Ureter (tissue), 1 donor: Measurements from ENCODE around the gene NCEH1. TPM values are rescaled to one million over a fixed set of nuclear protein-coding genes. Genes with fewer than 3 reads are reported as not detected.

Source experiments
- DNase-seq: peaks from one replicate; pipeline ENCODE4 v3.0.0-alpha.2; 2020; ENCODE audit warnings: low spot score
- total RNA-seq: library from RNA; stranded (reverse); gene quantifications from one replicate; pipeline ENCODE4 v1.2.4, GENCODE V29; 2023
- donor health status: DM: yes; HTN: yes; CAD: no.

NCEH1 gene
- total RNA-seq, 1 donor from 2014 or later, result 20.7 TPM

DNA sequence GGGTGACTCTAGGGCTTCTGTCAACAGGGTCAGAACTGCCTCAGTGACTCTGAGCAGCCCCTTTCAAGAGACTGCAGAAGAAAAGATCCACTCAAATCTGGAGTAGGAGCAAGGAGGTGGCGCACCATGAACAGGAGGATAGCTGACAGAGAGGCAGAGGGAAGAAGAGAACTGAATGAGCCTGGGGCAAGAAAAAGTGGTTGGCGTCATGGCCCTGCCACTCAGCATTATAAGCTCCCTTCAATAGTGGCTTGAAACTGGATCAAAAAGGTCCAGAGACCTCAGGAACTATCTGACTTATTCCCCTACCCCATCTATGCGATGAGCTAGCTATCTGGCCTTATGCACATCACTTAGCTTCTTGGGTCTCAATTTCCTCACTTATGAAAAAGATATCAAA, 66.6 kb downstream of the NCEH1 start:
- DNase-seq, result no peak

- no peak for DNase-seq
Observed at GRCh38 chr3:172643506-172644179, 67.2 kb downstream of the NCEH1 start.

DNA sequence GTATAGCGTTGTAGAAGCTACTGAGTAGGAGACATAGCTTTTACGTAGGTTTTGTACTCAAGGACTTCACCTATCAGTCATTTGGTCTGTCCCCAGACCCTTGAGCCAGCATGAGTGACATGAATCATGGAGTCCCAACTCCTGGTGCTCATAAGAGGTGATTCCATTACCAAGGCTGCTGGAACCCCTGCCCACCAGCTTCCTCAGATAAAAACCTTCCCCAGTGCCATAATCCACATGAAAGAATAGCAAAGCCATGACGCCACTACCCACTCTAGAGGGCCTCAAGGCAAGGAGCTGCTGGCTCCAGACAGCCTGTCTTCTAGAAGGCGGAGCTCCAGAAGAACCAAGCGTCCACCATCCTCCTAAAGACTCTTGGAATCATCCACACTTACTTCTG, 69.6 kb downstream of the NCEH1 start:
- DNase-seq, result no peak

GRCh38 chr3:172640751-172641150, 70.1 kb downstream of the NCEH1 start:
- DNase-seq, result no peak

GRCh38 chr3:172635588-172635987, 75.3 kb downstream of the NCEH1 start:
- DNase-seq, result no peak

DNA sequence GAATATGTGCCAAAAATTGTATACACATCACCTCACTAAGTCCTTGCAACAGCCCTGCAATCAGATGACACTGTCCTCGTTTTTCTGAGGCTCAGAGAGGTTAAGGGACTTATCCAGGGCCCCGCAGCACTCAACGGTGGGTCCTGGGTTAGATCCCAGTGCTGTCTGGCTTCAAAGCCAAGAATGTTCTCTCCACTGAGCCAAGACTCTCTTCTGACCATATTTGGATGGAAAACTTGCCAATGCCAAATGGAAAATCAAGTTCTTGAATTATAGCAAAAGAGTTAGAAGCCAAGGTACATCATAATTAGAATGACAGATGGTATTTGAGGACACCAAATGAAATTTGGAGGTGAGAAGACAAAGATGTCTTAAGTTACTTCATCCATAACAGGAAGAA, 75.9 kb downstream of the NCEH1 start:
- no peak for DNase-seq

DNA sequence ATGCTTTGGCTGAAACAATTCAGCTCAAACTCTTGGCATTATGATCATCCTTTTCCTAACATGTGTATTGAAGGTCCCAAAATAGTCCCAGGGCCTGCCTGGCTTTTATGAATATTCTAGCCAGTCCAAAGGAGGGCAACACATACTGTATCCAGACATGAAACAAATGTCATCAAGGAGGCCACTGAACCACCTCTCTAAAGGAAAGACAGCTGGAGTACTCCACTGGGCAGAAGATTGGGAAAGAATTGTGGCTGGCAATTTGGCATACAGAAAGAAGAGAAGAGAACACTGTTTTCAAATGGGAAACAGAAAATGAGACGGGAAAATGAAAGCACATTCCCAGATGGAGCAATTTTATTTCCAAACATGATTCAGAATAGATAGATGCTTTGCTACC, 80.6 kb downstream of the NCEH1 start:
- no peak for DNase-seq

DNA sequence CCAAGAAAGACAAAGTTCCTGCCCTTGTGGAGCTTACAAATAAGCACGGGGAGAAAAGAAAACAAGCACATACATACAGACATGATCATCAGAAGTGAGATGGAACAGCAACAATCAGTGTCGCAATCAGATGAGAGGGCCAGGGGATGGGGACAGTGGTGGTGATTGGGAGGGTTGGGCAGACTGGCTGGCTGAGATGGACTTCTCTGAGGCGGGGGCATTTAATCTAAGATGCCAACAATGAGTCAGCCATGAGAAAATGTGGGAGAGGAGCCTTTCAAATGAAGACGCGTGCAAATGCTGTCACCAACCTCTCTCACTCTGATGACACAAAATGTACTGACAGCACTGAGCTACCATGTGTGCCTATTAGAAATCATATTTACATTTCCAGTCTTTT, 81.4 kb downstream of the NCEH1 start:
- no peak for DNase-seq

- DNase-seq, result no peak
Observed at GRCh38 chr3:172627057-172627809, 83.6 kb downstream of the NCEH1 start.

DNA sequence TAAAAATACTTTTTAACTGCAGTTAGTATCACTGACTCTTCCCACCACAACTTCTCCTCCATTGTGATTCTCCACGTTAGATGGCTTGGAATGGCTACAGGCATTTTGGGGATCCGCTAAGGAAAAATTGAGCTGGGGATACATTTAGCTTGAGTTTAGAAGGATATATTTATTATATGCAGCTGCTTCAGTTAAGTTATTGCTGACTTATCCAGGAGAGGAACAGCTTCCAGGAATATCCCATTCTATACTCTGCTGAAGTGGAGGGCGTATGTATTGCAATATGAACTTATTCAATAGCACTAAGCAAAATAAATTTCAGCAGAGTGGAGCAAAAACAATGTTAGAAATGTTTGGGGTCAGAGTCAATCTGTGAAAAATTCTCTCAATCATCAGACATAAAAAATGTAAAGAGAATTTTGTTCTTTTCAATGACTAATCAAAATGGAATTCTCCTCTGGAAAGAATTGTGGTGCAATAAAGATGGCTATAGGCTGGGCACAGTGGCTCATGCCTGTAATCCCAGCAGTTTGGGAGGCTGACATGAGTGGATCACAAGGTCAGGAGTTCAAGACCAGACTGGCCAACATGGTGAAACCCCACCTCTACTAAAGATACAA, 84.7 kb downstream of the NCEH1 start:
- no peak for DNase-seq

GRCh38 chr3:172625404-172625803, 85.5 kb downstream of the NCEH1 start:
- DNase-seq, result no peak

DNA sequence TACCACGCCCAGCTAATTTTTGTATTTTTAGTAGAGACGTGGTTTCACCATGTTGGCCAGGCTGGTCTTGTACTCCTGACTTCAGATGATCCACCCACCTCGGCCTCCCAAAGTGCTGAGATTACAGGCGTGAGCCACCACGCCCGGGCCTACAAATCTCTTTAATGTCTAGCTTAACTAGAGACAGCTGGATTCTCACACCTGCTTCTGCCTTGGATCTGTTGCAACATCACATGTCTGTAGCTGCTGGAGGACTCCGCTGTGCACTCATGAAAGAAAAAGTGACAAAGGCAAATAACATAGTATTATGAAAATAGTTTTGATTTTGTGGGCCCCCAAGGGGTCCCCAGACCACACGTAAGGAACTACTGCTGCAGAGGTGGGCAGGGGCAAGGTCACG, 85.9 kb downstream of the NCEH1 start:
- DNase-seq, result no peak

GRCh38 chr3:172622916-172623700, 87.8 kb downstream of the NCEH1 start:
- DNase-seq, result no peak

- DNase-seq, result no peak
Observed at GRCh38 chr3:172622156-172622555, 88.7 kb downstream of the NCEH1 start.

DNA sequence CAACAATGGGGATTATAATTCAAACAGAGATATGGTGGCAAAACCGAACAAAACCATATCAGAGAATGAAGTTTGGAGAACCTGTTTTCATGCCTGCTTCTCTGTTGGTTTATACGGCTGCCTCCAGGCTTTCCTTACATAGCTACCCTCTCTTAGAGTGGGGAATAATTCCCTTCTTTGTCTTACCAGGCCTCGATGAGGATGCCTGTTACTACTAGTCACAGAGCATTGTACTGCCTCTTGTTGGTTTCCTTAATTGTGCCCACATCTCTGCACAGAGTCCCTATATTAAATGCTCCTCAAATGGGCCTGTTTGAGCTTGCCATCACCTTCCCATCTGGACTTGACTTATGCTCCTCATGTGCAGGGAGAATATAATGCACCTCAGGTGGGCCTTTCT, 92.9 kb downstream of the NCEH1 start:
- no peak for DNase-seq

DNA sequence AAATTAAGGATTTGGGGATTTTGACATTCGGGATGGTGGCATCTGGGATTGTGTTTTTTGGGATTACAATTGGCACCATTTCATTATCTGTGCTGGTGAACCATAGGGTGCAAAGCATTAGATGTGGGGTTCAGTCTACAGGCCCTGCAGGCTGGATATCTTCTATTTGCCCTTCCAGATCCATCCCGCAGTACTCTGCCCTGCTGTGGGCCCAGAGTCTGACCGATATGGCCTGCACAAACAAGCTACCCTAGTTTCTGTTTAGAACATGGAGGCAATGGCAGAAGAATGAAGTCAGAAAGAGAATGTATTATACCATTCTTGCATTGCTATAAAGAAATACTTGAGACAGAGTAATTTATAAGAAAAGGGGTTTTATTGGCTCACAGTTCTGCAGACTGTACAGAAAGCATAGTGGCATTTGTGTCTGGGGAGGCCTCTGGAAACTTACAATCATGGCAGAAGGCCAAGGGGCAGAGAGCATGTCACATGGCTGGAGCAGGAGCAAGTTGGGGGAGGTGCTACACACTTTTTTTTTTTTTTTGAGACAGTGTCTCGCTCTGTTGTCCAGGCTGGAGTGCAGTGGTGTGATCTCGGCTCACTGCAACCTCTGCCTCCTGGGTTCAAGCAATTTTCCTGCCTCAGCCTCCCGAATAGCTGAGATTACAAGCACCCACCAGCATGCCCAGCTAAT, 93.7 kb downstream of the NCEH1 start:
- no peak for DNase-seq

DNA sequence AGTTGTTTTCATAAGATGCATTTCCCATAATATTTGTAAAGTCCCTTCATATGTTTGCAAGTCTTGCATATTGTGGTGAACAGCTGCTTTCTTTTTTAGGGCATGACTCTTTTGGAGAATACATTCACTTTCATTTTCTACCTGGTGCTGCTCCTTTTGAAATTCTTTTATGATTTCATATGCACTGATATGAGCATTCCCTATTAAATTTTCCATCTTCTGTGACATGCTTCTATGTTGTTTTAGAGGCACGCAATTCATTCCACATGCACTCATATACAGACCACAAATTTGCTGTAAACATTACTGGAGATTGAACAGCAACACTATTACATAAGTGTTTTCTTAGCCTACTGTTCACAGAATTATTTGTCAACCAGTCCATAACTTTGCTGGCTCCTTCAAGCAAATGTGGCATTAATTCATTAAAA, 94.8 kb downstream of the NCEH1 start:
- no peak for DNase-seq

- no peak for DNase-seq
Observed at GRCh38 chr3:172615296-172615695, 95.6 kb downstream of the NCEH1 start.

DNA sequence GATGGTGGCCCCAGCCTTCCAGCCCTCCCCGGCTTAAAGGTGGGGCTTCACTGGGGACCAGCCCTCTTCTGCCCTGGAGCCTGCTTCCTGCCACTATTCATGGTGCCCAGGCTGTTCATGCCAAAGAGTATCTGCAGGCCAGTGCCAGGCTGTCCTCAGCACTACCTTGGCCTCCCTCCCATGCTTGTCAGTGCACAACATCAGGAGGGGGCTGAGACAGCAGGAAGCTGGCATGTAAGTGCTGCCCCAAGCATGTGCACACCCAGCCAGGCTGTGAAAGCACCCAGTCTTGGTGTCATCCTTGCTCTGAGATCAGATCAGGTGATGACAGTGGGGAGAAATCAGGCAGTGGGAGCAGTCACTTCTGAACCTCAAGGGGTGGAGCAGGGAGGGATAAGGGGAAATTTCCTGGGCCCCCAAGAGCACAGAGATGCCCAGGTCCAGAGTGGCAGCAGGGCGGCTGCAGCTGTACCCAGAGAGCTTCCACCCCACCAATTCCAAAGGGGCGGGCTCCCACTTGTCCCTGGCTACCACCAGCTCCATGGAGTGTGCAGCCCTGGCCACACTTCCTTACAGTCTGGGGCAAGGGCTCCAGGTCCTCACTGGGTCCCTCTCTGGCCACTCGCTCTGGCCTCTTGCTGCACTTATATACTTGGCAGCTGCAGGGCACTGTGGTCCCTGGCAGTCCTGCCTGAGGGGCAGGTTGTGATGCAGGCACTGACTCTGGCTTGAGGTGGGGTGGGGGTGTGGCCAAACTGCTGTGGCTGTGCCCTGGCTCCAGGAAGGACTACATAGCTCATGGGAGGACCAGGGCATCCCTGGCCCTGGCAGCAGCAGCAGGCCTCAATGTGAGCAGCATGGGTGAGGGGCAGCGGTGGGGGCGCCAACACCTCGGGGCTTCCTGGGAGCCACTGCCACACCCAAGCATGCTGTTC, 96.3 kb downstream of the NCEH1 start:
- no peak for DNase-seq

GRCh38 chr3:172613845-172614244, 97.0 kb downstream of the NCEH1 start:
- no peak for DNase-seq
